Activated T-cell treated with anti-CD3 and anti-CD28 coated beads for 48 hours (primary cell): Measurements from ENCODE around the gene MED8.
"Not testable (repeated sequence)": the region's sequence is repeated elsewhere in the genome, so short reads cannot be mapped to it uniquely, and the experiment has no call there.

Source experiments
- DNase-seq: peaks from one replicate; pipeline ENCODE4 v3.0.0-alpha.2; 2020; ENCODE audit warnings: low read depth

MED8 gene

GRCh38 chr1:43421976-43422750 is 32.6 kb upstream of the MED8 start:
- DNase-seq = no peak

DNA sequence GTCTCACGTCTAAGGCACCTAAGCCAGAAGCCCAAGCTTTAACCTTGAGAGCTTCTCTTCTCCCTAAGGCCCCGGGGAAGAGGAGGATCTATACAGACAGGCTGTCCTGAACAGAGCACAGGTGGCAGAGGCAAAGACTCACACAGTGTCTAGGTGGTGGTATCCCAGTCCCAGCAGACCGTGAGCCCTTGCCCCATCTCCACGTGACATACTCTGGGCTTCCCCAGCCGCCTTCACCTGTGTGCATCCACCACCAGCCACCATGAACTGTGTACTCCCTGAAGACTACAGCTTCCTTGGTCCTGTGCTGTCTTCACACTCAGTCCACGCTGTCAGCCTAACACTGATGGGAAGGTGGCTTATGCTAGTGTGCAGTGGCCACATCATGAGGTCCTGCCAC is 31.8 kb upstream of the MED8 start:
- DNase-seq = no peak

DNA sequence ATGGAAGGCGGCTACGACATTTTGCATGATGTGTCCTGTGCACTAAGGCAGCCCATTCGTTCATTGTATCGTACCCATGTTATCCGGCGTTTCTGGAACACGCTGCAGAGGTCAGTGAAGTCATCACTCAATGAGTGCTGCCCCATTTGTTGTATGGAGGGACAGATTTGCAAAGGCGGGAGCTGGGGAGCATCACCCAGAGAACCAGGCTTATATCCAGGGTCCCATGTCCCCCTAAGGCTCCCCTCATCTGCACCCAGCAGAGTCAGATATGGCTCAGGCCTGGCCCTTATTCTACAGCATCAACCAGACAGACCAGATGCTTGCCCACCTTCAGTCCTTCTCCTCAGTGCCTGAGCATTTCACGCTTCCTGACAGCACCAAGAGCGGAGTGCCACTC is 31.3 kb upstream of the MED8 start:
- DNase-seq = no peak

- no peak for DNase-seq
These were observed 30.2 kb upstream of the MED8 start for GRCh38 chr1:43419627-43420425.

DNA sequence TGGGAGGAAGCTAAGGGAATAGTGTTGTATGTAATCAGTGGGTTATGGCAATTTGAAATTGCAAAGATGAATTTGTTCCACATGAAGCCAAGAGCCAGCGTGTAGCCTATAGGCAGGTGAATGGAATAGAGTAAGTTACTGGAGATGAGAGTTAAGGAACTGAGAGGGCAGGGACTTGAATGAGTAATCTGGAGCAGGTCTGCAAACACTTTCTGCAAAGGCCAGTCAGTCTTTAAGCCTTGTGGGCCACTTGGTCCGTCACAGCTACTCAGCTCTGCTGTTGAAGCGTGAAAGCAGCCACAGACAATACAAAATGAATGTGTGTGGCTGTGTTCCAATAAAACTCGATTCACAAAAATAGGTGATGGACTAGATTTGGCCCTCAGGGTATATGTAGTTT is 29.3 kb upstream of the MED8 start:
- DNase-seq = no peak

DNA sequence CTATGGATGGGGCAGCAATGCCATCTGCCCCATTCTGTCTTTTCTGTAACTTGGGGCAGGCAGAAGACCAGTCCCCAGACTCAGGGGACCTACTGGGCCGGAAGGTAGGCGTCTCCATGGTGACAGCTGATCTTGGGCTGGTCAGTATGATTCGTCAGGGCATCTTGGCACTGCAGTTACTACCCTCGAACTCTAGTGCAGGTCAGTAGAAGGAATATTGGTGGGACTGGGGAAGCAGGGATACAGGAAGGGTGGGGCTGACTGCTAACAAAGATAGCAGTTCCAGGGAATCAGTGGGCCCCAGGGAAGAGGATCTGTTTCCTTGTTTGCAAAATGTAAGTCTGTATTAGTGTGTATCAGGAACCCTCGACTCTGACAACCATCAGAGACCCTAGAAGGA is 26.3 kb upstream of the MED8 start:
- no peak for DNase-seq

DNA sequence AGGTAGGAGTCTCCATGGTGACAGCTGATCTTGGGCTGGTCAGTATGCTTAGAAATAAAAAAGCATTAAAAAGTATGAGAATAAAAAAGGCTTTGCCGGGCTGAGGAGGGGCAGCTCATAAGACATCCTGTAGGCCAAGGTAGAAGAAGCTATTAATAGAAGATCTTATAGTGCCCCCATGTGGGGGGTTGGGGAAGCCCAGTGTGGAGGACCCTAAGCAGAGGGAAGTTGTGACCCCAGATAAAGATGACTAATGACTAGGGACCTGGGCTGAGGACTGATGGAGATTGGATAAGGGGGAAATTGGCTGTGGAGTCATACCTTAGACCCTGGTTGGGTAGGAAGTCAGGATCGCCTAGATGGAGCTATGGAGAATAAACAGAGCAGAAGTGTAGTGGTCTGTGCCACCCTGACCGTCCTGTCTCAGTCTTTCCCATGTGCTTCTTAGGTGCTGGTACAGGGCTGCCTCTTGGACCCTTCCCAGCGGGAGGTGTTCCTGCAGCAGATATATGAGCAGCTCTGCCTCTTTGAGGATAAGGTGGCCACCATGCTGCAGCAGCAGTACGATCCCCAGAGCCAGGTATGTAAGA is 25.1 kb upstream of the MED8 start:
- DNase-seq = peak; percentile 42

DNA sequence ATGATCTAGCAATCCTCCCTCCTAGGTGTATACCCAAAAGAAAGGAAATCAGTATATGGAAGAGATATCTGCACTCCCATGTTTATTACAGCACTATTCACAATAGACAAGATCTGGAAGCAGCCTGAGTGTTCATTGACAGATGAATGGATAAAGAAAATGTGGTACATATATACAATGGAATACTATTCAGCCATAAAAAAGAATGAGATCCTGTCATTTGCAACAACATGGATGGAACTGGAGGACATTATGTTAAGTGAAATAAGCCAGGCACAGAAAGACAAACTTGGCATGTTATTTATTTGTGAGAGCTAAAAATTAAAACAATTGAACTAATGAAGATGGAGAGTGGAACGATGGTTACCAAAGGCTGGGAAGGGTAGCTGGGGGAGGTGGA is 23.8 kb upstream of the MED8 start:
- not testable (repeated sequence) for DNase-seq

DNA sequence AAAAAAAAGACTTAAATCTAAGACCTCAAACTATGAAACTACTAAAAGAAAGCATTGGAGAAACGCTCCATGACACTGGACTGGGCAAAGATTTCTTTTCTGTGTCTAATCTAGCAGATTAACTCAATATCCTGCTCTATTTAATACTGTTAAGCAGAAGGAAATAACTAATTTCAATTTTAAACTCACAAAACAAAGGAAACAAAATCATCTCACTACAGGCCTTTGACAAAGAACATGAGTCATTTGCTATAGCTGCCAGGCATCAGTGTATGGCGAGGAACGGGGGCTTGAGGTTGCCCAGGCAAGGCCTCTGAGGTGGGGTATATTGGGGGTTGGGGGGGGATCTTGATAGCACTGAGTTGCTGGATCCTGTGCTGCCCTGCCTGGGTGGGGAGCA is 21.0 kb upstream of the MED8 start:
- no peak for DNase-seq

DNA sequence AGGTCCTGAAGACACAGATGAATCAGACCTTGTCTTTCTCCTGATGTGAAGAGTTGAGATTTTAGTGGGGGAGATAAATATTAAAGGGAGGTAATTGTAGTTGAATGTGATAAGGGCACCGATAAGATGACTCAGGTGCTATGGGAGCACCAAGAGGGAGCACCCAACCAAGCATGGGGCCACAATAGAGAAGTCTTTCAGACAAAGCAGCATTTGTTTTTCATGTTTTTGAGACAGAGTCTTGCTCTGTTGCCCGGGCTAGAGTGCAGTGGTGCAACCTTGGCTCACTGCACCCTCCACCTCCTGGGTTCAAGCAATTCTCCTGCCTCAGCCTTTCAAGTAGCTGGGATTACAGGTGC is 16.3 kb upstream of the MED8 start:
- DNase-seq = no peak

DNA sequence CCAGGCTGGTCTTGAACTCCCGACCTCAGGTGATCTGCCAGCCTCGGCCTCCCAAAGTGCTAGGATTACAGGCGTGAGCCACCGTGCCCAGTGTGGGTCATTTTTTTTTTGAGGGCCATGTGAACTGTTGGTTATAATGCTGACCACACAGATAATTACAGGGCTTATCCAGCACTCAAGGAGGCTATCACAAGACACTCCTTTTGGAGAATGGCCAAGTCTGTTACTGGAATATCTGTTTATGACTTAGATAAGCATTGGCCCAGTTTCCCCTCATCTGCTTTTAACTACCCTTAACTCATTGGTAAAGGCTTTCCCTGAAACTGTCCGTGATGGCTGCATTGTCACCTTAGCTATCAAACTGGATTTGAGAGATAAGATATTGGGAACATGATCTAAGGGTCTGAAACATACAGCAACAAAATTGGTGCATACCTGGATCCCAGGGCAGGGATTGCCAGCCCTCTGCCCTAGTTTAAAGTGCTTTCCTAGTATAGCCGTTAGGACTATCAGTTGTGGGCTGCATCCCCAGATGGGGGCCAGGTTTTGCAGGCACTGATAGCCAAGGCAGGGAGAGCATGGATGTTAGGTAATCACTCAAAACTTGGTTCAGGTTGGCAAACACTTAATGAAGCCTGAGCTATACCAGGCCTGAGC is 15.7 kb upstream of the MED8 start:
- no peak for DNase-seq

DNA sequence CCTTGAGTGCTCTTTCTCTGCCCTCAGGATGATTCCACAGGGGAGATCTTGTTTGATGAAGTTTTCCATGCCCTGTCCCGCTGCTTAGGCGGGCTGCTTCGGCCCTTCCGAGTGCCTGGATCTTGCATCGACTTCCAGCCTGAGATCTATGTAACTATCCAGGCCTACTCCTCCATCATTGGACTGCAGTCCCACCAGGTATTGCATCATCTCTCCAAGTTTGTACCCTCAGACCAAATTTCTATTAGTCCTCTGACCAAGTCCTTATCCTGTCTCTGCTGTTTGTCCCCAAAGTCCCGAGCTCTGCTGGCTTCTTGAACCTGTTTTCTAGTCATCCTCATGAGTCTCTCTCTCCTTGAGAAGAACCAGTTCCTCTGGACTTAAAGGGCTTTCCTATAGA is 14.8 kb upstream of the MED8 start:
- DNase-seq = no peak

- DNase-seq = no peak
These were observed 12.7 kb upstream of the MED8 start for GRCh38 chr1:43402089-43402865.

DNA sequence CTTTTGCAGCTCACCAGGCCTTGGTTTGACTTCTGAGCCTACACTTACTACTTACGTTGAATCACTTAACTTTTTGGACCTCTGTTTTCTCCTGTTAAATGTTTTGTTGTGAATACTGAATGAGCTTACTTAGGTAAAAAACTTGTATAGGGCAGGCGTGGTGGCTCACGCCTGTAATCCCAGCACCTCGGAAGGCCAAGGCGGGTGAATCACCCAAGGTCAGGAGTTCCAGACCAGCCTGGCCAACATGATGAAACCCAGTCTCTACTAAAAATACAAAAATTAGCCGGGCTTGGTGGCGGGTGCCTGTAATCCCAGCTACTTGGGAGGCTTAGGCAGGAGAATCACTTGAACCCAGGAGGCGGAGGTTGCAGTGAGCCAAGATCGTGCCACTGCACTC is 10.8 kb upstream of the MED8 start:
- not testable (repeated sequence) for DNase-seq

DNA sequence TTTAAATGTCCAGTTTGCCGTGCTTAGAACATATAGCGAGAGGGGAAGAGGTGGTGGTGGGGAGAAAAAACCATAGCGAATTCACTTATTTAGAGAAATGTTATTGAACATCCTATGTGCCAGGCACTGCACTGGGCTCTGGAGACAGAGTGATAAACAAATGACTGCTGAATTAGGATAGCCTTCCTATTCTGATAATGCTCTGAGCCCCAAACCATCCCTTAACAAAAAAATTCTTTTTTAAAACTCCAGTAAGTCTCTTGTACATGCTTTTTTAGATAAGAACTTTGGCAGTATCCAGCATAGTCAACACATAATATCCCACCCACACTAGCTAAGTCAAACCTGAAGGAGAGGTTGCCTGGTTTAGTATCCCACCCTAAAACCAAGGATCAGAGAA is 8.6 kb upstream of the MED8 start:
- no peak for DNase-seq

DNA sequence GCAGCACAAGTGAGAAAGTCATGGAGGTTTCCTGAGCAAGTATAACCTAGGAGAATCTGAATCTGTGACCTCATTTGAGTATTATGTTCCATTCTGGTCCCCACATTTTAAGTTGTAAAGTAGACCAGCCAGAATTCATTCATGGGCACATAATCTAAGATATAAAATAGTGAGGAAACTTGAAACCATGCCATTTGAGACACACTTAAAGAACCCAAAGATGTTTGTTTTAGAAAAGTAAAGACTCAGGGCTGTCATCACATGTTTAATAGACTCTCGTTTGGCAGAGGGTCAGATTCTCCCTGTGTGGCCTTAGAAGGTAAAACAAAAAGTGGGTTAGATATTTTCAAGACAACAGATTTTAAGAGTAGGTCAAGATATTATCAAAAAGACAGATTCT is 6.5 kb upstream of the MED8 start:
- DNase-seq = no peak

GRCh38 chr1:43395523-43395922 is 5.9 kb upstream of the MED8 start:
- DNase-seq = no peak

DNA sequence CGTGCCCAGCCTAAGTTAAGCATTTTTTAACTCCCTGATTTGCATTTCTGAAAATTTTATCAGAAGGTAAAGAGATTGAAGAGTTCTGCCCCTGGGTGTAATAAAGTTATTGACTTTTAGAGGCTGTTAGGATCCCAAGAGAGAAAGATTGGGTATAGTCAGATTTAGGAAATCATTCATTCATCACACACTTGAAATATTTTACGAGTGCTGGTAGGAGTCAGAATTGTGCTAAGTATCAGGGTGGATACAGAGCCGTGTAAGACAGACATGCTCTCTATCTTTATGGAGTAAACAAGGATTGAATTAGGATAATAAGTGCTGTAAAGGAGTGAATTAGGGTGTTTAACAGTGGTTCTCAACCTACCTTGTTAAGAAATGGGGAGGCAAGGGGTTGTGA is 3.1 kb upstream of the MED8 start:
- DNase-seq = no peak

DNA sequence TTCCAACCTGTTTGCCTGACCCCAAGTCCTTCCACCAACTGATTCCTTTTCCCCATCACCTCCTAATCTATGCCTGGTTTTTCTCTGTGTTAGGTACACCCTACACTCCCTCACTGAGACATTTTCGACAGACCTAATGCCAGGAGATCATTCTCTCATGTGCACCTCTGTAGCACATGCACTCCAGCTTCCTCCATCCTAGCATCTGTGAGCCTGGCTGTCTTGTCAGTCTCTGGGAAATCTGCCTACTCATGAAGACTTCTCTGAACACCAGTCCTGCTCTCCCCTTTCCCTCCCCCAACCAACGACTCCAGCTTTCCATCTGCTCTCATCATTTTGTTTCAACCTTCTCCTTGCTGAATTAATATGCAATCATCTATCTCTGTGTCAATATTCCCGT is 987 bp downstream of the MED8 start:
- no peak for DNase-seq

DNA sequence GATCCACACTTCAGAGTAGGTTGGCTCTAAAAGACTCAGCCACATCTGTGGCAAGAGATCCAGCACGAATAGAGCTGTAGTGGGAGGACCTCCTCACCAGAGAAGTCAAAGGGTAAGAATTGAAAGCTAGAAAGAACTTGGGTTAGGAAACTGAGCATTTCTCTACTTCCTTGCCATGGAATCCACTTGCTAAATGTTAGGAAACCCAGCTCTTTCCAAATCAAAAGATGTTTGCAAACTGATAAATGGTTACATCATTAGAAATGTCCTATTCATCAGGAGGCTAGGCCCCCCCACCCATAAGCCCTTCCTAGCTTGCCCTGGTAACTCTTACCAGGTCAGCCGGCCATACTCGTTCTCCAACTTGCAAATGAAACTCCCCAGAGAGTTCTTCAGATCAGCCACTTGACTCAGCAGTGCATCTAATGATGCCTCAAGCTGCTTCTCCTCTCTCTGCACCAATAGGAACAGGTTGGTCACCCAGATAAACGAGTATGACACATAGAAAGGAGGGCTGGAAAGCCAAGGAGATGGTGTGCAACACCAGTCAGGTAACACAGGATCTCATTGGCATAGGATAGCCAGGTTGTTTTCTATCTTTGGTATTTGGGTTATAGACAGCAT is 1.5 kb downstream of the MED8 start:
- no peak for DNase-seq

GRCh38 chr1:43386676-43387075 is 2.9 kb downstream of the MED8 start:
- no peak for DNase-seq

DNA sequence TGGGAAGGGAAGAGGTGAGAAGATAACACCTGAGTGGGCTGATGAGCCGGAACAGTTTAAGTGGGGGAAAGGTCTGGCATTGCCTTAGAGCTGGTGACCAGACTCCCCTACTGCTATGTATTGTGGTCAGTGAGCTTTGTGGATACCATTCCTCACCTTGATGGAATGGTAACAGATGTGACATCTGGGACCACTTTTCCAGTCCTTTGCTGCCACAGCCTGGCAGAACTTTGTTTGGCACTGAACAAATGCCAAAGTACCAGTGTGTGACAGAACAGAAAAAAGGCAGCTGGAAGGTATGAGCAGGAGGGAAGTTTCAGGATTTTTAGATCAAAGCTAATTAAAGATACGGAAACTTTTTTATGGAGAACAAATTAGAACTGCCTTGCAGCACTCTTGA is 6.2 kb downstream of the MED8 start:
- no peak for DNase-seq
